Left renal cortex interstitium (tissue), 4 donors: ENCODE measurements around the gene EEIG2. TPM values are rescaled to one million over a fixed set of nuclear protein-coding genes. Genes with fewer than 3 reads are reported as not detected.
"Not testable (repeated sequence)": the region's sequence is repeated elsewhere in the genome, so short reads cannot be mapped to it uniquely, and the experiment has no call there.

Experiments used
- DNase-seq, 4 donors: peaks; one replicate each; pipeline ENCODE4 v3.0.0-alpha.2; 2013; ENCODE audit warnings: low read depth in 4 of 4, low spot score in 2 of 4, missing footprints in 1 of 4
- polyA plus RNA-seq, 4 donors: library from polyadenylated mRNA; unstranded; fragments of 120-200 nt; gene quantifications; one replicate each; pipeline ENCODE4 v1.2.1, GENCODE V29; 2013; ENCODE audit not compliant: insufficient read length in 4 of 4

EEIG2 gene
- polyA plus RNA-seq, 4 donors: 15.6 to 21.2 (median 19.2) TPM

GRCh38 chr1:108541861-108542260 is 18.0 kb upstream of the EEIG2 start:
- no peak for DNase-seq

- DNase-seq: not testable (repeated sequence)
These were observed 12.4 kb upstream of the EEIG2 start for GRCh38 chr1:108547493-108547892.

GRCh38 chr1:108551137-108551862 is 8.6 kb upstream of the EEIG2 start:
- DNase-seq: no peak

GRCh38 chr1:108553905-108554304 is 6.0 kb upstream of the EEIG2 start:
- DNase-seq: no peak

- DNase-seq: no peak
These were observed 5.0 kb upstream of the EEIG2 start for GRCh38 chr1:108554682-108555427.

- DNase-seq: no peak
These were observed 3.8 kb upstream of the EEIG2 start for GRCh38 chr1:108556066-108556465.

- DNase-seq: no peak
These were observed 3.4 kb upstream of the EEIG2 start for GRCh38 chr1:108556499-108556898.

GRCh38 chr1:108557296-108557695 is 2.6 kb upstream of the EEIG2 start:
- no peak for DNase-seq

GRCh38 chr1:108560189-108560873 is 431 bp downstream of the EEIG2 start:
- peak in 3 of 4 donors; percentile 28 to 37 (median 30) for DNase-seq

GRCh38 chr1:108560874-108561459 is 1.1 kb downstream of the EEIG2 start:
- DNase-seq: peak in 2 of 4 donors; percentile 19 to 39

- DNase-seq: peak in 1 of 4 donors; percentile 10
These were observed 1.9 kb downstream of the EEIG2 start for GRCh38 chr1:108561689-108562326.

- no peak for DNase-seq
These were observed 3.9 kb downstream of the EEIG2 start for GRCh38 chr1:108563808-108564207.

GRCh38 chr1:108565081-108565480 is 5.2 kb downstream of the EEIG2 start:
- no peak for DNase-seq

GRCh38 chr1:108565512-108565911 is 5.6 kb downstream of the EEIG2 start:
- no peak for DNase-seq

GRCh38 chr1:108568589-108568988 is 8.7 kb downstream of the EEIG2 start:
- no peak for DNase-seq

- no peak for DNase-seq
These were observed 9.3 kb downstream of the EEIG2 start for GRCh38 chr1:108569097-108569728.

GRCh38 chr1:108570128-108570527 is 10.2 kb downstream of the EEIG2 start:
- no peak for DNase-seq

- no peak for DNase-seq
These were observed 11.1 kb downstream of the EEIG2 start for GRCh38 chr1:108570998-108571401.

- no peak for DNase-seq
These were observed 12.3 kb downstream of the EEIG2 start for GRCh38 chr1:108572182-108572581.

- DNase-seq: no peak
These were observed 13.3 kb downstream of the EEIG2 start for GRCh38 chr1:108573183-108573582.
